ENCODE measurements around the gene TBL3. TPM values are rescaled to one million over a fixed set of nuclear protein-coding genes. Genes with fewer than 3 reads are reported as not detected.

Gene TBL3
- total RNA-seq: 49.8 and 57.6 TPM in 2 replicates

DNA sequence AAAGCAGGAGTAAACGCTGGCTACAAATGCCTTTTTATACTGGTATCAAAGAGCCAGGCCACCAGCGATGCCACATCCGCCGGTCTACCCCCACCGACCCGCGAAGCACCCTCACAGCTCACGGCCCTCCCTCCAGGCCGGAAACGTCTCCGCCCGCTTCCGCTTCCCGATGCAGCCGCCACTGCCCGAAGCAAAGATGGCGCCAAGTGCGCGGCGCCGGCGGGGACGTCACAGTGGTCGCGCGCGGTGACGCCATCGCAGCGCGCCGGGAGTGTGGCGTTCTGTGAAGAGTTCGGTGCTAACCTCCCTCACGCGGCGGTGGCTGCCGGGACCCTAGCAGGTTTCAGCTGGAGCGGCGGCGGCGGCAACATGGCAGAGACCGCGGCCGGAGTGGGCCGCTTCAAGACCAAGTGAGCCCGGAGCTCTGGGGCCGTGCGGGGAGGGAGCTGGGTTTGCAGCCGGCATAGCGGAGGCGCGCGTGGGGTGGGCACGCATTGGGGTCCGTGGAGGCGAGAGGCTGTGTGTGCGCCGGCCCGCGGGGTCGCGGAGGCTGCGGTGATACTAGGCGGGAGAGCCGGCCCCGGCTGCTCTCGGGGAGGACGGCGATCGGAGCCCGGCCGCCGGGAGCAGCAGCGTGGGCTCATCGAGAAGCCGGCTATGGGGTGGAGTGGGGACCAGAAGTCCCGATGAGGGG is at the start of gene TBL3:
Gene TBL3 (plus strand): TSS at position 258 of the 694 bp plus-strand sequence. CDS start 112 bp downstream, at position 370.

DNA sequence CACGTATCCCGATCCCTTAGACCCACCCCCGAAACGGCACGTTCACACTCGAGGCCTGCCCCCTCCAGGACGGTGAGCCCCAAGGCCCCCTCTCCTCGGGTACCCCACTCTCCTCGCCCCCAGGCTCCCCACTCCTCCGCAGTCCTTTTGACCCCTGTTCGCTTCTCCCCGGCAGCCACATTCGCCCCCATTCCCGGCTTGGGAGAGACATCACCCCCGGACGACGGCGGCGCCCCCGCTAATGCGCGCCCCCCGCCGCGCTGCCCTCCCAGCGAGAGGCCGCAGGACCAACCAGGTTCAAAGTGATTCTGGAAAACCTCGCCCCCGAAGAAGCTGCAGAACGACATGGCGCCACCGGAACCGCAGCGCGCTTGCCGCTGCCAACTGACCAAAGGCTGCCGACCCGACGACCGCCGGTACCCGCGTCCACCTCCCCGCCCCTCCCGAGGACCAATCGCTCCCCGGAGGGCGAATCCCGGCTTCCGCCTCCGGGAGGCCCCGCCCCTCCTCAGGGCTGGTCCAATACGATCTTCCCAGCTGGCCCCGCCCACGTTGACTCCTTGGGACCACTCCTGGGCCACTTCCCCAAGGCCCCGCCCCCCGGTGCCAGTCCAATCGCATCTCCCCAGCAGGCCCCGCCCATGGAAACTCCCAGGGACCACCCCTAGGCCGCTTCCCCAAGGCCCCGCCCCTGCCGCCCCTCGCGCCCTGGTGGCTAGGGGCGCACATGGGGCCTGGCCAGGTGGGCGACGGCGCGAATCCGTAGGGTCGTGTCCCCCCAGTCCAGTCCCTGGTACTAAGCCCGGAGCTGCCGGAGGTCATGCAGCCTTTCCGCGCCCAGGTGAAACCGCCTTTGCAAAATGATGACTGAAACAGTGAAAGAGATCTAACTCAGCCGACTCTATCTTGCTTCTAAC is 28.8 kb upstream of the TBL3 start, which contains the start of gene MSRB1:
Gene MSRB1 (minus strand): TSS at position 390 of the 917 bp plus-strand sequence. CDS start 43 bp downstream, at position 347.

DNA sequence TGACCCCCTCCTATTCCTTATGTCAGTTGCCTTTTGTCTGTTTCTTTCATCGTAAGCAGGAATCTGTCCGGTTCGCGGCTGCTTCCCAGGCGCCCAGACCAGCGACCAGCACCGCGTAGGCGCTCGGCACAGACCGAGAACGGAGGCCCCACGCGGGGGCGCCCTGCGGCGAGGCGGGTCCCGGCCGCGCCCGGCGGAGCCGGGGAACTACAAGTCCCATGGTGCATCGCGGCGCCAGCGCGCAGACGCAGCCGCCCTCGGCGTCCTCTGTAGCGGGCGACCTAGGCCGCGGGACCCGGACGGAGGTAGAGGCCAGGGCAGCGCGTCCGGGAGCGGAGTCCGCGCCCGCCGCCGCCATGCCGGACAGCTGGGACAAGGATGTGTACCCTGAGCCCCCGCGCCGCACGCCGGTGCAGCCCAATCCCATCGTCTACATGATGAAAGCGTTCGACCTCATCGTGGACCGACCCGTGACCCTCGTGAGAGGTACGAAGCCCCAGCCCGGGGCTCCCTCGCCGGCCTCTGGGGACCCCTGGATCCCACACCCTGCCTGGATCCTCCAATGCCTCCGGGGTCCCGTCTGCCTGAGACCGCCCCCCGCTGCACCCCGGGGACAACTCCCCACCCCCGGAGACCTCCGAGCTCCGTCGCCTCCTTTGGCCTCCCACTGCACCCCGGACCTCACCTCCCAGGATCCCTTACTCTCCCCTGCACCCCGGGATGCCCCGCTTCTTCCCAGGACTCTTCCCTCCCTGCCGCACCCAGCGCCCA is 12.4 kb upstream of the TBL3 start, which contains the start of gene NDUFB10:
Gene NDUFB10 (plus strand): TSS at position 270 of the 771 bp plus-strand sequence. CDS start 87 bp downstream, at position 357.

DNA sequence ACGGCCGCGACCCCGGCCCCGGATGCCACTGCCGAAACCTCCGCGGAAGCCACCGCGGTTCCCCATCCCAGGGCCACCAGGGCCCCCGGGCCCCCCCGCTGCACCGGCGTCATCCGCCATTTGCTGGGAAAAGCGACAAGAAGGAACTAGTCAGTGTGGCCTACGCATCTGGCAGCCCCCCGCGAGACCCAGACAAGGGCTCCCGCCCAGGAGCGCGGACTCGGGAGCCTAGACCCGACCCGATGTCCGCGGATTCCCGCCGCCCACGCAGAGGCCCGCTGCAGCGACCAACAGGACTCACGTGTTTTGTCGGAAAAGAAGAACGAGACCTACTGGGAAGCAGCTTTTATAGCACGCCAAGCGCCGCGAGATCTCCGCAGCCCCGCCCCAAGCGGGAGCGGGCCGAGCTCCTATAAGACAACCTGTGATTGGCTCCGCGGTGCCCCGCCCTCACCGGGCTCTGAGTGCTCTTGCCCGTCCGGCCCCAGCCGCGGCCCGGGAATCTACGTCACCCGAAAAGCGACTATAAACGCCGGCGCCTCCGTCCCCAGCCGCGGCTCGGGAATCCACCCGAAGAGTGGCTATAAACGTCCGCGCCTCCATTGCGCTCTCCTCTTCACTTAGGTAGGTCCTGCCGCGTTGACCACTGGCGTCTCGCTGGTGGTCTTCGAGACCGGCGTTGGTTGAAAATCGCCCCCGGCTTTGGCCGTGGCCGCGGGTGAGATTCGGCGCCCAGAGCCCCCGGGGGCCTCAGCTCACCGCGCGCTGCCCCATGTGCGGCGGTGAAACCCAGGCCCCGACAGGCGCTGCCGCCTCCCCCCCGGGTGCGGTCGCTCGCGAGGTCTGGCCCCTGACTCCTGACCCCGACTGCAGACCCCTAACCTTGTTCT is 7.1 kb upstream of the TBL3 start, which contains the start of gene RPS2:
Gene RPS2 (minus strand): TSS at position 321 of the 890 bp plus-strand sequence. CDS start 201 bp downstream, at position 120.

DNA sequence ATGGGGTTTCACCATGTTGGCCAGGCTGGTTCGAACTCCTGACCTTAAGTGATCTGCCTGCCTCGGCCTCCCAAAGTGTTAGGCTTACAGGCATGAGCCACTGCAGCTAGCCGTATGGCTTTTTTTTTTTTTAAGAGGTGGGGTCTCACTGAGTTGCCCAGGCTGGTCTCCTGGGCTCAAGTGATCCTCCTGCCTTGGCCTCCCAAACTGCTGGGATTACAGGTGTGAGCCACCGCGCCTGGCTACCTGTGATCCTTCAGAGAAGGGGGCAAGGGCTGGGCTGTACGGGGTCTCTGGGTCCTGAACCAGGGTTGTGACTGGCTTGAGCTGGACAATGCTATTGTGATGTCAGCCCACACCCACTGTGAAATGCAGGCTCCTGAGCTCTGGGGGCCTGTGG is 5.4 kb upstream of the TBL3 start, which contains the start of gene RNF151:
Gene RNF151 (plus strand): TSS at position 397 of the 400 bp plus-strand sequence. CDS start 26 bp downstream, outside the sequence.

DNA sequence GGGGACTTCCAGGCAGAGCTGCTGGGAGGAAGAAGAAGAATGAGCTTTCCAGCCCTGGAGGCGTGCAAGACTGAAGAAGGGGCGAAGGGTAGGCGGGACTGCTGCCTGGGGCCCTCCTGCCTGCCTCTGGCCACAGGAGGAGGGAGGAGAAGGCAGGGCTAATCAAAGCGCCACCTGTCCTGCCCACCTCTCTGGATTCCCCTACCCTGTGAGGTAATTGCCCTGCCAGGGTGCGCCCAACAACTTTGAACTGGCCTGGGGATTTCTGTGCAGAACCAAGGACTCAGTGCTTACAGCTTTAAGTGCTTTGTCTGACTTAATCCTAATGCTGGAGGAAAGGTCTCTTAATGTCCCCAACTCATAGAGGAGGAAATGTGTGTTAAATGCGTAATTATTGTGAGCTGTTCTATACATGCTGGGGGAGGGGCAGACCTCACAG is 9.6 kb downstream of the TBL3 start, which contains the start of gene NOXO1:
Gene NOXO1 (minus strand): TSS at position 72 of the 439 bp plus-strand sequence. CDS start 290 bp downstream, outside the sequence.

DNA sequence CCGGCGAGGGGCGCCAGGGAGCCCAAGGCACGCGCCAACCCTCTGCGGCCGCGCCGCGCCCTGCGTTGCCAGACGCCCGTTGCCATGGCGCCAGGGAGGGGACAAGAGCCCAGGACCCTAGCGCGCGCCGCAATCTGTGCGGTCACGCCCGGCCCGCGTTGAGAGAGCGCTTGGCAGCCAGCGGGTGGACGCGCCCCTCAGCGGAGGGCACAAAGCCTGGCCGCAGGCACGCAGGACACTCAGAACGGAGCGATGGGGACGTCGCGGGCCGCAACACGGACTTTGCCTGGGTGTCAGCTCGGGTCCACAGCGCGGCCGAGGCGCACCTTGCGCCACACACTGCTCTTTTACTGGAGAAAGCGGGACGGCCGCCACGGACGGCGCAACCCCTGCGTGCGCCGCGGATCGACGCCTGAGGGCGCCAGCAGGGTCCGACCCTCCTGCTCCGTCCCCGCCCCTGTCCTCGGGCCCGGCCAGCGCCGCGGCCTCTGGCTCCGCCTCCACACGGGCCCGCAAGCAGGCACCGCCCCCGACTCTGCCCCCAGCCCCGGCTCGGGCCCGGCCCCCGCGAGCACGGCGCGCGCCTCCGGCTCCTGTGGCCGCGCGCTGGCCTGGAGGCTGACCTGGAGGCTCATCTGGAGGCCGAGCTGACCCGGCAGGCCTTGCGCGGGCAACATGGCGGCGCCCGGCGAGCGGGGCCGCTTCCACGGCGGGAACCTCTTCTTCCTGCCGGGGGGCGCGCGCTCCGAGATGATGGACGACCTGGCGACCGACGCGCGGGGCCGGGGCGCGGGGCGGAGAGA is 11.9 kb downstream of the TBL3 start, which contains the start of gene GFER:
Gene GFER (plus strand): TSS at position 650 of the 803 bp plus-strand sequence. CDS start 26 bp downstream, at position 676.

DNA sequence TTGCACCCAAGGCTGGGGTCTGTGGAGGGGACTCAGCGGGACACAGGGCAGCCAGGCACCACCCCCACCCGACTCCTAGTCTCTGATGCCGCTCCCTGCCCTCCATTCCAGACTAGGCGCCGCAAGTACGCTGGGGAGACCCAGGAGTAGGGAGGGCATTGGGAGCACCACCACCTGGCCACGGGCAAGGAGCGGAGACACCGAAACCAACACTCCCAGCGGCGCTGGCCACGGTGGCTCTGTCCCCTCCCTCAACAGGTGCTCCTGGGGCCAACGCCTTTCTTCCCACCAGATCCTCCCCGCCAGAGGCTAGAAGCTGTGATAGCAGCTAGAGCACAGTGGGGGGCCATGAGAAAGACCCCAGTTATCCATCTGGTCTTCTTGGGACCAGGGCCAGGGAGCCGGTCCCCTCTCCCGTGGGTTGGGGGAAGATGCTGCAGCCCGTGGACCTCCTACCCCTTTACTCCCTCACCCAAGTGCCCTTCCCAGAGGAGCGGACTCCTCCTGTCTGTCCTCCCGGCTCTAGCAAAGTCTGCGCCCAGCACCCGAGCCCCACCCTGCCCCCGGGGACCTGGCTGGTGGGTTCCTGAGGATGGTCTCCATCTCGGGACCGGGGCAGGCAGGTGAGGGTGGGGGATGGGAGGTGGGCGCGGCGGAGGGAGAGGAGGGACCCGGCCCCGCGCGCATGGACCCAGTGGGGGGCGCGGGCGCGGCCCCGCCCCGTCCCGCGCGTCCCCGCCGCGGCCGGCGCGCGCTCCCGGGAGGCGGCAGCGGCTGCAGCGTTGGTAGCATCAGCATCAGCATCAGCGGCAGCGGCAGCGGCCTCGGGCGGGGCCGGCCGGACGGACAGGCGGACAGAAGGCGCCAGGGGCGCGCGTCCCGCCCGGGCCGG is 17.6 kb downstream of the TBL3 start, which contains the start of gene SYNGR3:
Gene SYNGR3 (plus strand): TSS at position 762 of the 892 bp plus-strand sequence. CDS start 133 bp downstream, outside the sequence.

DNA sequence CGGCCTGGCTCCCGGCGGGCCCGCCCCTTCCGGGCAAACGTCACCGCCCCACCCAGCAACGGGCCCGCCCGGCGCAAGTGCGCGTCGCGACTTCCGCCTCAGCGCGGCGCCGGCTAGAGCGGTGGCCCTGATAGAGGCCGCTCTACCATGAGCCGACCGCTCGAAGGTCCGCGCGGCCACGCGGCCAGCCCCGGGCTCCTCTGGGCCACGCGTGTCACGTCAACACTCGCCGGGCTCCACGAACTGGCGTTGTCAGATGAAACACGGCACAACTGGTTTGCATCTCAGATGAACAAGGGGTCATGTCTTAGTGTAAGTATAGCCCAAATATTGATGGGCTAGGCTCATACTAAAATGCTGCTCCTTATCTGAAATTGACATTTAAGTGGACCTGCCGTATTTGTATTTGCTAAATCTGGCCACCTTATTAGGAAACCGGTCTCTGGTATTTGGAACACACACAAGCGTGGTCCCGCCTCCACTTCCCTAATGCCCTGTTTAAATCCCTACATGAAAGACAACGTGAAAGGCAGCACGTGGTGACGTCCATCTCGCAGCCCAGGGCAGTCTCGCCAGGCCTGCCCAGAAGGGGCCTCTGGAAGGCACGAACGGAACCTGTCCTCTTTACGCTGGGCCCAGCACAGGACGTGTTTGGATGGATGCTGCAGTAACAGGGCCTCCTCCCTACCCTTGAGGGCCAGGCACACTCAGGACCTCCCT is 38.1 kb downstream of the TBL3 start, which contains the start of gene ZNF598:
Gene ZNF598 (minus strand): TSS at position 31 of the 720 bp plus-strand sequence.

DNA sequence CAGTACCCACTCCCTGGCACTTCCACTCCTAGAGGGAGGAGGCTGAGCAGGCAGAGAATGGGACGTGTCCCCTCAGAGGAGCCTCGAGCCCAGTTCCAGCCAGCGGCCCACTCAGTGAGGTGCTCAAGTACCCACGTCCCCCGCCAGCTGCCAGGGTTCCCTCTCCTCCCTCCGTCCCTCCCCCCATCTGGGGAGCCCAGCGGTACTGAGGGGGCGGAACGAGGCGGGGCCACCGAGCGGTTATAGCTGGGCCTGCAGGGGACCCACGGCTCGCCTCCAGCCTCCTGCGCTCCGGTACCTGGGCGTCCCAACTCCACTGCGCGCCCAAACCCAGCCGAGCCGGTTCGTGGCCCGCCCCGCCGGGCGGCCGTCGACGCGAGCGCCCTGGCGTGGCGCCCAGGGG is 47.7 kb downstream of the TBL3 start, which contains the start of gene NPW:
Gene NPW (plus strand): TSS at position 268 of the 403 bp plus-strand sequence.

DNA sequence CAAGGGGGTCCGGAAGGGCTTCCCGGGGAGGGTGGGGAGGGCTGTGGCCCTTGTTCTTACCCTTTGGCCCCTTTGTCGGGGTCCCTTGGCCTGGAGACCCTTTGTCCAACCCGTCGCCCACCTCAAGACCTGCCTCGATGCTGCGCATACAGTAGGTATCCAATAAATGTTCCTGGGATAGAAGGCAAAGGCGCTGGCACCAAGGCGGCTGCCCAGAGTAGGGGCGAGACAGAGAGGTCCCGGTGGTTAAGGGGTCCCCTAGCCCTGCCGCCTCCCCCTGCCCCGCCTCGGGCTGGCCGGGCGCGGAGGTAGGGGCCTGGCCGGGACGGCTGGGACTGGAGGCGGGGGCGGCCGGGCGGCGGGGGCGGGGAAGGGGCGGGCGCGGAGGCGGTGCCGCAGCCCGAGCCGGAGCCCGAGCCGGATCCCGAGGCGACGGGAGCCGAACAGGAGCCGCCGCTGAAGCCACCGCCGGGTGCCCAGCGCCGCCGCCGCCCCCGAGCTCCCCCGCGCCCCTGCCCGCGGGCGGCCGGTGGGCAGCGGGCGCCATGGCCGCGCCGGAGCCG is 54.7 kb downstream of the TBL3 start, which contains the start of gene NHERF2:
Gene NHERF2 (plus strand): TSS at position 442 of the 563 bp plus-strand sequence. CDS start 104 bp downstream, at position 546.

Small RNA genes within 50 kb of the gene (small RNA-seq; reads per million reads assigned to genes)
- gene AC005363.2 (ENCODE audit: low replicate concordance): not detected
- gene RN7SL219P (ENCODE audit: low replicate concordance): not detected
- not detected for gene SNORA10 (ENCODE audit: low replicate concordance)
- not detected for gene SNORA64 (ENCODE audit: low replicate concordance)

Other genes with a start within 250 kb of the TBL3 start
- gene NME3, start 200.5 kb upstream of the TBL3 start, total RNA-seq: 24.5 and 42.1 TPM in 2 replicates
- gene EME2, start 199.2 kb upstream of the TBL3 start, total RNA-seq: 10.3 and 14.5 TPM in 2 replicates
- 57.6 and 82.5 TPM in 2 replicates for gene MRPS34, start 198.9 kb upstream of the TBL3 start, total RNA-seq
- gene SPSB3, start 189.5 kb upstream of the TBL3 start, total RNA-seq: 32.2 and 38.1 TPM in 2 replicates
- 78.1 and 96.1 TPM in 2 replicates for gene NUBP2, start 189.1 kb upstream of the TBL3 start, total RNA-seq
- gene IGFALS, start 178.3 kb upstream of the TBL3 start, total RNA-seq: under 0.01 TPM in 2 replicates
- gene HAGH, start 145.2 kb upstream of the TBL3 start, total RNA-seq: 28.1 and 56.2 TPM in 2 replicates
- 66.3 and 77.3 TPM in 2 replicates for gene FAHD1, start 144.8 kb upstream of the TBL3 start, total RNA-seq
- gene MEIOB, start 99.9 kb upstream of the TBL3 start, total RNA-seq: not detected in 2 replicates
- not detected in 2 replicates for gene HS3ST6, start 53.6 kb upstream of the TBL3 start, total RNA-seq
- gene MSRB1, start 28.9 kb upstream of the TBL3 start, total RNA-seq: 13.3 and 15.3 TPM in 2 replicates
- gene RPL3L, start 17.4 kb upstream of the TBL3 start, total RNA-seq: not detected in 2 replicates
- 103 and 191 TPM in 2 replicates for gene NDUFB10, start 12.5 kb upstream of the TBL3 start, total RNA-seq
- gene RPS2, start 7.2 kb upstream of the TBL3 start, total RNA-seq: 1,155 and 3,788 TPM in 2 replicates
- 0.43 TPM in 1 of 2 replicates, not detected in the other for gene RNF151, start 5.2 kb upstream of the TBL3 start, total RNA-seq
- 0.44 TPM in 1 of 2 replicates, not detected in the other for gene NOXO1, start 9.4 kb downstream of the TBL3 start, total RNA-seq
- gene GFER, start 12.1 kb downstream of the TBL3 start, total RNA-seq: 14.6 and 15.3 TPM in 2 replicates
- gene SYNGR3, start 17.9 kb downstream of the TBL3 start, total RNA-seq: 0.86 and 5.7 TPM in 2 replicates
- gene ZNF598, start 37.8 kb downstream of the TBL3 start, total RNA-seq: 39.2 and 54.9 TPM in 2 replicates
- gene NPW, start 47.7 kb downstream of the TBL3 start, total RNA-seq: 0.22 and 1.0 TPM in 2 replicates
- 53.2 and 107 TPM in 2 replicates for gene NHERF2, start 54.8 kb downstream of the TBL3 start, total RNA-seq
- 17.3 and 33.6 TPM in 2 replicates for gene NTHL1, start 75.8 kb downstream of the TBL3 start, total RNA-seq
- 70.2 and 86.8 TPM in 2 replicates for gene TSC2, start 75.9 kb downstream of the TBL3 start, total RNA-seq
- 159 and 223 TPM in 2 replicates for gene PKD1, start 163.8 kb downstream of the TBL3 start, total RNA-seq
- gene RAB26, start 176.6 kb downstream of the TBL3 start, total RNA-seq: 1.4 and 1.5 TPM in 2 replicates
- 72.4 and 77.7 TPM in 2 replicates for gene TRAF7, start 183.7 kb downstream of the TBL3 start, total RNA-seq
- under 0.01 and 0.22 TPM in 2 replicates for gene CASKIN1, start 224.6 kb downstream of the TBL3 start, total RNA-seq
- 37.4 and 39.2 TPM in 2 replicates for gene MLST8, start 233.4 kb downstream of the TBL3 start, total RNA-seq
- 1.5 and 1.9 TPM in 2 replicates for gene BRICD5, start 238.8 kb downstream of the TBL3 start, total RNA-seq
- gene PGP, start 242.8 kb downstream of the TBL3 start, total RNA-seq: 12.7 and 33.9 TPM in 2 replicates